ENCODE data around the gene CFAP57.

The CFAP57 gene

DNA sequence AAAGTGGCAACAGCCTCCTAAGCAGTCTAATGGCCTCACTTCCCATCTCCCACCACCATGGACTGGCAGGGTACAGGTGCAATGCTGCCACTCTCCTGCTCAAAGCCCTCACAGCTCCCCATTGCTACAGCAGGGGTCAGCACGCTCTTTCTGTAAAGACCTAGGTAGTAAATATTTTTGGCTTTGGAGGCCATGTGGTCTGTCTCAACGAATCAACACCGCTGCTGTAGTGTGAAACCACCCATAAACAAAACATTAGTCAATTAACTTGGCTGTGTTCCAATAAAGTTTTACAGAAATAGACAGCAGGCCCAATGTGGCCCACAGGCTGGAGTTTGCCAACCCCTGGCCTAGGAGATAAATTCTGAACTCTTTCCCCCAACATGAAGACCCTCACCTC lies 53.0 kb downstream of the CFAP57 start:
- no peak for DNase-seq (ENCODE audit: low read depth, low spot score)

DNA sequence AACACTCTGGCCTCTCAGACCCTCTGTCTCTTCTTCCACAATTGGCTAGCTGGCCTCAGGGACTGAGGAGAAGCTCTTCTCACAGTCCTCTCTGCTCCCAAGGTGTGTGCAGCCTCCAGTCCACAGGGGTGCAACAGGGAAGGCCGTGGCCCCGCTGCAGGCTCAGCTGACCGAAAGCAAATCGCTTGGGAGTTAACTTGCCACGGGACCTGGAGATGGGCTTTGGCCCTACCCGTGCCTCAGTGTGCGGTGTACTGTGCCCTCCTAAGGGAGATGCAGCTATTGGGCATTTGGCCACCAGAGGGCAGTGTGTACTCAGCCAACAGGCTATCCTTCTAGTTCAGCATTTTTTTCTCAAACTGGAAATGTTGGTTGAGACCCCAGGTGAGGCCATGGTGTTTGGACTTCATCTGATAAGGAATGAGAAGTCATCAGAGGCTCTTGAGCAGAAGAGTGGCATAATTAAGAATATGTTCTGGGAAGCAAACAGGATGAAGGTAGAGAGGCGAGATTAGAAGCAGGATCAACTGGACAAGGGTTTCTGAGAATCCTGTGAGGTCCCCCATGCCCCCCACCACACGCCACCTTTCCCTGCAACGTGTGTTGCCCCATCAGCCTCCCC lies 55.1 kb downstream of the CFAP57 start:
- DNase-seq (ENCODE audit: low read depth, low spot score): no peak

DNA sequence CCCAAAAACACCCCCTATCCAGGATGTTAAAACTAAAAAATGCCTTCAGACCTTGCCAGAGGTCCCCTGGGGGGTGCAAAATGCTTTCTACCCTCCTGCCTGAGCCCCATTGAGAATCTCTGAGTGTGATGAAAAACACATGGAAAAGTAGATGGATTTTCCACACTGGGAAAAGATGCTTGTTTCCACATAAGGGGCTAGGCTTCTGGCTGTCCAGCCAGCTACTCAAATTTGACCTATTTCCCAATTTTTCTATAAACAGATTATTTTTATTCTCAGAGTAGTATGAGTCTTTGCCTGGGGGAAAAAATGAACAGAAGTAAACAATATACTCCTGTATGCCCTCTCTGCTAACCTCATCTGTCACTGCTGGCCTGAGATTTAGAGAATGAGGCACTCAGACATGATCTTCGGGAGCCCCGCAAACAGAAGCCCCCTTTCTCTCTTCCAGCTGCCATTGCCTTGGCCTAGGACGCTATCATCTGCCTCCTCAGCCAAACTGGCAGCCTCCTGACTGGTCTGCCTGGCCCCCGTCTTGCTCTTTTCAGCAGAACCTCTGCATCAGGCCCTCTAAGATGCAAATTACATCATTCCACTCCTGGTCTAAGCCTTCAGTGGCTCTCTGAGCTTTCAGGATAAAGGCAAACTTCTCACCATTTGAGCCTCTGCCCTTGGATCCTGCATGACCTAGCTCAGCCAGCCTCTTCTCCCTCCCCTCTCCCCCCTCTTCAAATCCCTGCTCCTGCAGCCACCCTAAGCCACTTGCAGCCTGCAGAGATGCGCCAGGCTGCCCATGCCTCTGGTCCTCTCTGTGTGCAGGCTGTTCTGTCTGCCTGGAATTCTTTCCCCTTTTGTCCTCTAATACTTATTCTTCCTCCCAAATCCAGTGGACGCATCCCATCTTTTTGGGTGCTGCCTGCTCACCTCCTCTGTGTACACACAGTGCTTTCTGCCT lies 58.0 kb downstream of the CFAP57 start:
- no peak for DNase-seq (ENCODE audit: low read depth, low spot score)

DNA sequence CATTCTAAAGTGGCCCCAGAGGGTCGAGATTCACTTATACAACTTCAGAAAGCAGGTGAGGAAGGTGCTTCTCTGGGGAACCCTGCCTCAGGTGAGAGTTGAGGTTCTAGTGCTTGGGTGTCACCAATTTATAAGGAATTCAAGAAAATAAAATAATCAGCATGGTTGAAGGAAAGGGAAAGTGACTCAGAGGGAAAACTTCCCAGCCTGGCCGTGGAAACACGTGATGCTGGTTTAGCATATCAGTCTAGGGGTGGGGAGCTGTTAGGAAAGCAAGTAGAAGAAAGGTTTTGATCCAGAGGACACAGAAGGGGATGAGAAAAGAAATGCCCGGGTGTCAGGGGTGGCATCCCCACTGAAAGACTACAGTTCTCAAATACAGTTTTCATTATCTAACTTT lies 59.9 kb downstream of the CFAP57 start:
- no peak for DNase-seq (ENCODE audit: low read depth, low spot score)

DNA sequence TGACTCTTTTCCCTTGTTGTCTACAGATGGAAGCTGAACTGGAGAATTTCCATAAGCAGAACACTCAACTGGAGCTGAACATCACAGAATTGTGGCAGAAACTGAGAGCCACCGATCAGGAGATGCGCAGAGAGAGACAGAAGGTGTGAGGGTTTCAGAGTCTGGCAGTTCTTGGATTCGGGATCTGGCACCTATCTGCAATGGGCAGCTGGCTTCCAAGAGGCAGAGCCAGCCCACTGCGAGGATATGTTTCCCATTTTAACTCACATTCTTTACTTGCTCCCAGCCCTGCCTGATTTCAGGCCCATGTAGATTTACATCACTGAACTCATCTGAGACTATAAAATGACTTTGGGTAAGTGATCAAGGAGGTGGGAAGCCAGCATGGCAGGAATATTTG lies 60.4 kb downstream of the CFAP57 start:
- no peak for DNase-seq (ENCODE audit: low read depth, low spot score)

DNA sequence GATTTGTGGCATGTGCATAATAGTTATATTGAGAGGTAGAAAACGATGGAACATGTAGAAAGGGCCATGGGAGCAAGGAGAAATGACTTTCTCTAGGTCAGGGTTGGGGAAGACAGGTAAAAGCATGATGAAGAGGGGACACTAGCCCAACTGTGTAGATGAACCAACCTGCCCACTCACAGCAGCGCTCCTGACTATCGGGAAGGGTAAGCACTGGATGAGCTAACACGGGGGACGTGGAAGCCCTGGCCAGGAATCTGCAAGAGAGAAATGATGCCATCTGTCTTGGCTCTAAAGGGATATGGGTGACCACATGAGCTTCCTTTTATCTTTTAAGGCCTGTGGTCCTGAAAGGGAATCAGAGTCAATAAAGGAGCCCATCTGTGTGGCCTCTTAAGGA lies 61.5 kb downstream of the CFAP57 start:
- no peak for DNase-seq (ENCODE audit: low read depth, low spot score)

DNA sequence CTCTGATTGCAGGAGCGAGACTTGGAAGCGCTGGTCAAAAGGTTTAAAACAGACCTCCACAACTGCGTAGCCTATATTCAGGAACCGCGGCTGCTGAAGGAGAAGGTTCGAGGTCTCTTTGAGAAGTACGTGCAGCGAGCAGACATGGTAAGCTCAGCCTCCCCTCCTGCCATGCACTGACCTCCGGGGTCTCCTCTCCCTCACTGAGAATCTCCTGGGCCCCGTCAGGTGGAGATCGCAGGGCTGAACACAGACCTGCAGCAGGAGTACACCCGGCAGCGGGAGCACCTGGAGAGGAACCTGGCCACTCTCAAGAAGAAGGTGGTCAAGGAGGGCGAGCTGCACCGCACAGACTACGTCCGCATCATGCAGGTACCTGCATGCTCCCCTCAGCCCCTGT lies 62.1 kb downstream of the CFAP57 start:
- DNase-seq (ENCODE audit: low read depth, low spot score): no peak

DNA sequence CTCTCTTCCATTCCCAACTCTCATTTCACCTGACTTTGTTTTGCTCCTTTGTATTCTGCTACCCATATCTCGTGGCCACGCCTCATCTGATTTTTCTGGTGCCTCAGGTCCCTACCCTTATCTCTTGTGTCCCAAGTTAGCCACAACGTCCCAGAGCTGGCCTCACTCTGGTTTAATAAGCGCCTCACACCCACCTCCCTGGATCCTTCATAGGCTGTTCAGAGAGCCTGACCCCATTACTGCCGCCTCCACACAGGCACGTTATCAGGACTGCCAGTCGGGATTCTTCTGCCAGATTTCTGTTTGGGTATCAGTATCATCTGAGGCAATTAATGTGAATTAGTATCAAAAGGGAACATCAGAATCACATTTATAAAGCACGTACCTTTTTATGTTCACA lies 62.9 kb downstream of the CFAP57 start:
- no peak for DNase-seq (ENCODE audit: low read depth, low spot score)

DNA sequence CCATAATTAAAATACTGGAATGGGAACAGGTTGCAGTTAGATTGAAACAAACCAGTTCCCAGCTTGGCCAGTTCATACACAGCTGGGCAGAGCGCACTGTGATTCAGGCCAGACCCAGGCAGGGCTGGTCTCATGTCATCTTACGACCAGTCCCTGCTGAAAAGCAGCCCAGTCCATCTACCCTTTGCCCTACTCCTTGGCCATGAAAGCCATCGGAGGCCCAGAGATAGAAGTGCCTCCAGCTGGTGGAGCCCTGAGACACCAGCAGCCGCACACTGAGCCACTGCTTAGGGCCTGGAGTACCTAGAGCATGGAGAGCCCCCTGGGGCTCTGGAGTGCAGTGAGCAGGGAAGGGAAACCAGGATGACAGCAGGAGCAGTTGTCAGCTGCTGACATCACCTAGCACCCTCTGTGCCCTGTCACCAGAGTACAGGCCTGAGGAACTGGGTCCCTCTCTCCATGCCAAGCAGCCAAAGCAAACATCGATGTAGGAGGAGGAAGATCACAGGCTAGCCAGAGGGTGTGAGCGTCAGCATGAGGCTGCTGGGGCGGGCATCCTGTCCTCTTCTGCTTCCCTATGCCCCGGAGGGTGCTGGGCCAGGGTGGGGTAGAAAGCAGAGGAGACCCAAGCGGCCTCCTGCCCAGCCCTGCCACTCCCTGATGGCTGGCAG lies 63.5 kb downstream of the CFAP57 start:
- no peak for DNase-seq (ENCODE audit: low read depth, low spot score)

DNA sequence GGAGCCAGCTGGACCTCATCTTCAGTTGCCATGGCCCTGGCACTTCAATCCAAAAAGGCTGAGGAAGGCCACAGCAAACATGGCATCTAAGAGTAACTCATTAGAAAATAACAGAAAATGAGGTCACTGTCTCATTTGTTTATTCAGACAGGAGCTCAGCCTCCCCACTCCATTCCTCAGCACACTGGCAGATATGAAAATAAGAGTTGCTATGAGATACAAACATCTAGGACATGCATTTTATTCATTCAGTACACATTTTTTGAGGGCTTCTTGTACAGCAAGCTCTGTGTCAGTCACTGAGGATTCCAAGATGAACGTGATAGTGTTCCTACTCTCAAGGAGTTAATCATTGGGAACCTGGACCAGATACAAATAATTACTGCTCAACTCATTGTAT lies 65.0 kb downstream of the CFAP57 start:
- no peak for DNase-seq (ENCODE audit: low read depth, low spot score)

DNA sequence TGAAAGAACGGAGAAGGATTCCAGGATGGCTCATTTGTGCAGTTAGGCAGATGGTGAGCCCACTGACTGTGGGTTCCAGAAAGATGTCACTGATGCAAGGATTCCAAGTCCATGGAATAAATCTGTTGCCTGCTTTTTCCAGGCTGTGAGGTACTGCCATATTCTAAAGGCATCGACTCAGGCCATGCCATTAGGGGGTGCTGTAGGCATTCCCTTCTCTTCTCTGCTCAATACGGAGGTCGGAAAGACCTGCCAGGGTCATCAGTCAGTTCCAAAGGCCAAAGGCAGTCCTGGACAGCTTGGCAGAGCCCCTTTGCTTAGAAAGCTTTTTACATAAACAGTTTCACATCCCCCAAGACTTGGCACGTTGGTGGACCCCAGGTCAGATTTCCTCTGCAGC lies 66.0 kb downstream of the CFAP57 start:
- DNase-seq (ENCODE audit: low read depth, low spot score): no peak

DNA sequence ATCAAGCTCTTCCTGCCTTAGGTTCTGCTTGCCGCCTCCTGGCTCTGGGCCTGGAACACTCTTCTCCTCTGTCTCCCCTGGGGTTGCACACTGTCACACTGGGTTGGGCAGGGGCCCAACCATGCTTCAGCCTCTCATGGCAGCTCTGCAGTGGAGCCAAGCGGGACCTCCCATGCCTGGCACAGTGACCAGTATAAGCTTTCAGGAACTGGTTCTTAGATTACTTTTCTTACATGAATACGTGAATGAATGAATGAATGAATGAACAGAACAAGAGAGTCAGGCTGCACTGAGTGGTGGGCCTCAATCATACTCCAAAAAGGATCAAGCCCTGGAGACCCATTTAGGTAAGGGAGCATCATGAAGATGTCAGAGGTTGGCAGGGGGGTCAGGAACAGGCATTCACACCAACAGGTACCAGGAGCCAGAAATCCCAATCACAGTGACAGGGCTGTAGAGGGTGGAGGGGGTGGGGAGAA lies 66.9 kb downstream of the CFAP57 start:
- no peak for DNase-seq (ENCODE audit: low read depth, low spot score)

DNA sequence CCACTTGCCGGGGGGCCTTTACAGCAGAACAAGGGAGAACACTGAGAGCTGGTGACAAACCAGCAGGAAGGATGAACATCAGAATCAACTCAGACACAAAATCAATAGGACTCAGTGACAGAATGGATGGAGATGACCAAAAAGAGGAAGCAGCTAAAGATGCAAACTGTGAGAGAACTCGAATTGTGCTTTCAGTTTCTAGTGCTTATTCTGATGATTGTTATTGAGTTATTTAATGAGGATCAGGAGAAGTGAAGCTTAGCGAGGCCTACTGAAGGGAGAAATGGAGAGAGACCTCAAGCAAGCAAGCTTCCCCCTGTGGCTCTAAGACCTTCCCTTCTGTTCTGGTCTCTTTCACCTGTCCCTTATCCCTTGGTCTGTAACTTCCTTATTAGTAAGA lies 67.4 kb downstream of the CFAP57 start:
- no peak for DNase-seq (ENCODE audit: low read depth, low spot score)

DNA sequence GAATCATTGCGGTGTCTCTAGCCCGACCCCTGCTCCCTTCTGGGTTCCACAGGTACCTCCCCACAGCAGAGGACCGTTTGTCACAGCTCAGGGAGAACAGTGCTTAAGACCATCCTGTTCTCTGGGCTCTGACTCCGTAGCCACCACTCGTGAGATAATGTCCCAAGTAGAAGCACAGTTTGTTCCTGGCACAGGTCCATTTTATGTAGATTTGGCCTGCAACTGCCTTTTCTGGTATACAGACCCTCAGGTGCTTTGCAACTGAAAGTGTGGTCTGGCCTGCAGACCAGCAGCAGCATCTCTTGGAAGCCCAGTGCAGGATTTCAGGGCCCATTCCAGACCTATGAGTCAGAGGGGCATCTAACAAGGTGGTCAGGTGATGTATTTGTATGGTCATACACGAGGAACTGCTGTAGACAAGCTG lies 69.3 kb downstream of the CFAP57 start:
- DNase-seq (ENCODE audit: low read depth, low spot score): no peak

DNA sequence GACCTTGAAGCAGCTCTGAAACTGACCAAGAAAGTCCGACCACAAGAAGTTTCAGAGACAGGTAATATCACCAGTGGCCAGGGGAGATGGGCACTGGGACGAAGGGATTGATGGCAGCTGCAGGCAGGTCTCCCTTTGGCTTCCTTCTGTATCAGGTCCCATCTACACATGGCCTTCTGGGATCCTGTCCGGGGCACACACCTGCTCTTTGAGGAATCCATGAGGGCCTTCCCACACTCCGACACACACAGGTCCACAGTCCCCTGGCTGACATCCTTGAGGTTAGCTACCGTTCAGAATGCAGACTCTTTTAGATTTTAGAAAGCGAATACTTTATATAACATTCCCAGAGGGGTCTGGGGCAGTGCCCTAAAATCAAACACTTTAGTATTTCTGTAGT lies 71.2 kb downstream of the CFAP57 start:
- no peak for DNase-seq (ENCODE audit: low read depth, low spot score)

DNA sequence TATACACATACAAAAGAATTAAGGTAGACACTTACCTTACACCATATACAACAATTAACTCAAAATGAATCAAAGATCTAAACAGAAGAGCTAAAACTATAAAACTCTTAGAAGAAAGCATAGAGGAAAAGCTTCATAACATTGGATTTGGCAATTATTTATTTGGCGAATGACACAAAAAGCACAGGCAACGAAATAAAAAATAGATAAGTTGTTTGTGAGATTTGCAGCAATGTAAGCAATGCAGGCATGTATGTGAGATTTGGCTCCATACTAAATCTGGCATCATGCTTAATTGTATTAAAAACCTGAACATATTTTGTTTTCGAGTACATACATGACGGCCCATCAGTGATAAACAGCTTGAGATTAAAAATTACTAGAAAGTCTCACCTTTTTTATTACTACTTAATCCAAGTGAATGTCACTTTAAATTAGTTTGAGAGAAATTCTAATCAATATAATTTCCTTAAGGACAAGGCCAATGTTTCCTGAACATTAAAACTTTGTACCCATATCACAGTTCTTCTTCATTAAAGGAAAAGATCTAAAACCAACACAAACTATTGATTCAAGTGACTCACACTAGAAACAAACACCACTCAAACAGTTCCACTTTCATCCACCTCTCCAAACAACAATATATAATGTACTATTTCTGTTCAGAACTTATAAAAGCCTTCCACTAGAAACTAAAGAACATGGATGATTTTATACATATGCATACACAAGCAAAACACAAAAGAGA lies 74.5 kb downstream of the CFAP57 start:
- DNase-seq (ENCODE audit: low read depth, low spot score): no peak

DNA sequence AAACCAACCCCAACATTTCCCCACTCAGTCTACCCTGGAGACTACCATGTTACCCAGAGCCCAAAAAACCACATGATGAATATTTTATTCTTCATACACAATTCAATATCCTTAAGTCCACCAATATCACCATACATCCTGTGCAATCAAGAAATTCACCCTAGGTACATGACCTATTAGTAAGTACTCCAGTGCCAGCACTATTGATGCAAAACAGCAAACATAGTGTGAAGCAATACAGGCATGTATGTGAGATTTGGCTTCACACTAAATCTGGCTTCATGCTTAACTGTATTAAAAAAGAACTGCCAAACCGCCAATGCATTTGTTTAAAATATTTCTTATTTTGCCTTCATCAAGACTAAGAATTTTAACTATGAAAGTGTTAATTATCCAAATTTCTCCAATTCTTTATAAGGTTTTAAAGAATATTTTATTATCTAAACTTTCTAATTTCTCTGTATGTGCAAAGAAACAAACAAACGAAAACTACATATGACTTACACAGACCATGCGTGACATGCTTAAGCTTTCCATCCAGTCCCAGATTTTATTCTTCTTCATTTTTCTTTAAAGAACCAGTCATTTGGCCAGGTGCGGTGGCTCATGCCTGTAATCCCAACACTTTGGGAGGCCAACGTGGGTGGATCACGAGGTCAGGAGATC lies 75.3 kb downstream of the CFAP57 start:
- DNase-seq (ENCODE audit: low read depth, low spot score): no peak

DNA sequence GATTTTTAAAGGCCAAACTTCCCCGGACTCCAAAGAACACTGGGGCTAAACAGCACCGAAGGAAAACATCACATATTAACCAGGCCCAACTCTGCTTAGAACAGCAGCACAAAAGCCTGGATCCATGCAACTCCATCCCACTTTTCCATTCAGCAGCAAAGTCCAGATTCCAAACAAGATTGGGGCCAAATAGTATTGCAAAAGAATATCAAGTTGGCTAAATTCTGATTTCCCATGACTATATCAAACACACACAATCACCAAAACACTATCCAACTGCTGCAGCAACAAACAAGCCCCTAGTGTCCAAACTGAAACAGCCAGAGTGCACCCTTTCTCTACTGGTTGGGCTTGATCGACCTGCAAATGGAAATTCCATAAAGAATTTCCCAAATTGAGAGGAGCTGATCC lies 78.2 kb downstream of the CFAP57 start:
- no peak for DNase-seq (ENCODE audit: low read depth, low spot score)

DNA sequence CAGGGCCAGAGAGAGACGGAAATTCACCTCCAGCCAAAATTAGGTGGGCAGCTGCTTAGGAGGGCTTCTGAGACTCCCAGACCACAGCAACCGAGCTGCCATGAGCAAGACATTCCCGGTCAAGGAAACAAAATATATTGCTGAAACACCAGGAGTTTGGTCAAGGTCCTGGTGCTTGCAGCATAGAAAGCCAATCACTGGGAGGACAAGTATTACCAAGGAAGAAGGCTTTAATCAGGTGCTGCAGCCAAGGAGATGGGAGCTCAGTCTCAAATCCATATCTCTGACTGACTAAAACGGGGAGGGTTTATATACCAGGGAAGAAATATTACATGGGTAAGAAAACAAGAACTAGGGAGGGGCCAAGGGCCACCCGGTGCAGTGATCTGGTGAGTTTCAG lies 78.9 kb downstream of the CFAP57 start:
- DNase-seq (ENCODE audit: low read depth, low spot score): no peak

DNA sequence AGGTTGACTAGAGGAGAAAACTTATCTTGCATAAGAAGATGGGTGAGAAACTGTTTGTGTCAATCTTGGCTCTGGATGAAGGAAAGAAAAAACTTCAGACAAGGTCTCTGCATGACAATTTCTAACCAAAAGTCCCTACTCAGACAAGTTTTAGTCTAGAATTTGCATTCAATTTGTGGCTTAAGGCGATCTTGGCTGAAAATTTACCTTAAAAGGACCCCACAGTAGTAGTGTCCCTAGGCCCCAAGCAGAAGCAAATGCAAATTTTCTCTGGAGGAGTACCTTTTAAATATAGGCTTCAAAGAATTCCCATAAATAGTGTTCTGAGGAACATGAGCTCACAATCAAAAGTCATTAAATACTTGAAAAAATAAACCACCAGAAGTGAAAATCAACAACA lies 80.1 kb downstream of the CFAP57 start:
- no peak for DNase-seq (ENCODE audit: low read depth, low spot score)

DNA sequence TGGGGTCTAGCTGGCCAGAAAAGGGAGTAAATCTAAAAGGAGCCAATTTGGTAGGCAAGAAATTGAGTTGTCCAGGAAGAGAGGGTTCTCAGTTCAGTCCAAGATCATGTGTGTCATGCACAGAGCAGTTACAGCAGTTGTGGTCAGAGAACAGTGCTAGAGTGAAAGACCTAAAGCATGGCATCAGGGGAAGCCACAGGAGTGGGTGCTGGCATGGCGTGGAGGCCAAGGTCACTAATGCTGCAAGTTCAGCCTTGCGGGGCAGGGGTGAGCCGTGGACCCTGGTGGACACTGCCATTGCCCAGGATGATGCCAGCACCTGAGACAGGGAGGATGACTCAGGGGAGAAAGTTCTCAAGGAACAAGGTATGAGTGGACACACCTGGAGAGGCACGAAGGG lies 81.0 kb downstream of the CFAP57 start:
- no peak for DNase-seq (ENCODE audit: low read depth, low spot score)

All from brain pericyte (primary cell).